Mucosa of descending colon (tissue), 3 donors: ENCODE measurements around the gene ABHD12. TPM values are rescaled to one million over a fixed set of nuclear protein-coding genes. Genes with fewer than 3 reads are reported as not detected.
A peak's percentile ranks its signal among the peaks of the same experiment; 100 is the strongest.

Experiments
- ATAC-seq: fragments of 200-7000 bp; cut with Tn5 transposase; one replicate; pipeline ENCODE4 v1.9.1; 2020; ENCODE audit warnings: mild to moderate bottlenecking, moderate library complexity
- DNase-seq, 3 donors: peaks; one replicate each; pipeline ENCODE4 v3.0.0-alpha.2; 2020
- H3K36me3 ChIP-seq: fragments of 200-600 bp; one replicate; pipeline ENCODE4 v1.8.0; 2021; ENCODE audit warnings: low read depth, mild to moderate bottlenecking
- H3K4me1 ChIP-seq: fragments of 200-600 bp; one replicate; pipeline ENCODE4 v1.8.0; 2021; ENCODE audit warnings: low read depth, mild to moderate bottlenecking
- H3K4me3 ChIP-seq: fragments of 200-600 bp; one replicate; pipeline ENCODE4 v1.8.0; 2021; ENCODE audit warnings: mild to moderate bottlenecking
- H3K9me3 ChIP-seq: fragments of 200-600 bp; one replicate; pipeline ENCODE4 v1.8.0; 2021; ENCODE audit warnings: mild to moderate bottlenecking
- CTCF ChIP-seq: fragments of 200-600 bp; IDR thresholded peaks from one replicate; pipeline ENCODE4 v1.8.0; 2022; ENCODE audit warnings: antibody characterized with exemption, mild to moderate bottlenecking
- intact Hi-C, 2 donors: fragments of 100-400 bp; cut with DNase I in 1 of 2; cut with micrococcal nuclease in 1 of 2; formaldehyde crosslinking; loops; one replicate each; pipeline versions ENCODE4 v1.11.0 to v1.11.1; 2022; cut with DNase I, micrococcal nuclease
- total RNA-seq, 3 donors: library from RNA; stranded (reverse); fragmentation: NEBNext Ultra II Directional in 2 of 3; extraction: Animal tissue kit (Norgen Biotek cat#: 25700) in 2 of 3; gene quantifications; one replicate each; pipeline versions ENCODE4 v1.2.1 to v1.2.4, GENCODE V29; 2021 to 2023
- donor health status: DM: no; HTN: no; CAD: no; lungs with moderate emphysema.
- donor health status: DM: no; HTN: no; CAD: no.
- donor health status: DM: no; HTN: yes; CAD: no.

Gene ABHD12
- total RNA-seq, 3 donors from 2014 or later: 47.3 to 65.5 (median 59.5) TPM

GRCh38 chr20:25294459-25295385 is 95.9 kb downstream of the ABHD12 start:
- TF ChIP-seq CTCF: peak; percentile 34
- Histone ChIP-seq H3K4me1 (peaks cover 13% of the 10 kb centered on the region), H3K9me3 (no peaks in the 10 kb centered on the region), H3K36me3 (no peaks in the 10 kb centered on the region), H3K4me3 (no peak overlapping the region)
- ATAC-seq (peak; percentile 35), DNase-seq (peak in 2 of 3 donors; percentile 41 to 61)
- intact Hi-C loops: no loop called here

- H3K36me3 ChIP-seq: no peaks in the 10 kb centered on the region
- no peak overlapping the region for H3K4me3 ChIP-seq
- TF ChIP-seq CTCF: no peak
- no peaks in the 10 kb centered on the region for H3K9me3 ChIP-seq
- peaks cover 13% of the 10 kb centered on the region for H3K4me1 ChIP-seq
- DNase-seq (no peak), ATAC-seq (no peak)
- intact Hi-C loops: no loop called here
Observed at GRCh38 chr20:25293910-25294458, 96.7 kb downstream of the ABHD12 start.

- DNase-seq (no peak), ATAC-seq (no peak)
- intact Hi-C loops: no loop called here
- Histone ChIP-seq H3K4me1 (peaks cover 13% of the 10 kb centered on the region), H3K36me3 (no peaks in the 10 kb centered on the region), H3K4me3 (no peak overlapping the region), H3K9me3 (no peaks in the 10 kb centered on the region)
- TF ChIP-seq CTCF: no peak
Observed at GRCh38 chr20:25293507-25293906, 97.1 kb downstream of the ABHD12 start.

- intact Hi-C loops: no loop called here
Observed at GRCh38 chr20:25292176-25292891, 98.3 kb downstream of the ABHD12 start.

More at GRCh38 chr20:25292176-25292891, 98.3 kb downstream of the ABHD12 start:
- ATAC-seq (no peak), DNase-seq (peak in 1 of 3 donors; percentile 38)
- peaks cover 13% of the 10 kb centered on the region for H3K4me1 ChIP-seq
- TF ChIP-seq CTCF: no peak
- no peaks in the 10 kb centered on the region for H3K36me3 ChIP-seq
- H3K4me3 ChIP-seq: no peak overlapping the region
- H3K9me3 ChIP-seq: no peaks in the 10 kb centered on the region
